GM19193 (cell line): ENCODE measurements around the gene DGKB.

ENCODE experiments used
- POLR2A ChIP-seq: IDR thresholded peaks from 4 replicates; pipeline ENCODE4 v1.6.1; 2011; ENCODE audit not compliant: insufficient read depth, insufficient read length; ENCODE audit errors: extremely low read depth

DGKB gene

GRCh38 chr7:14842523-14842922 lies 60.0 kb downstream of the DGKB start:
- TF ChIP-seq POLR2A: no peak

GRCh38 chr7:14841869-14842268 lies 60.7 kb downstream of the DGKB start:
- no peak for TF ChIP-seq POLR2A

- TF ChIP-seq POLR2A: no peak
These were observed 61.5 kb downstream of the DGKB start for GRCh38 chr7:14841086-14841485.

GRCh38 chr7:14839307-14839706 lies 63.2 kb downstream of the DGKB start:
- TF ChIP-seq POLR2A: no peak

- TF ChIP-seq POLR2A: no peak
These were observed 65.3 kb downstream of the DGKB start for GRCh38 chr7:14837216-14837615.

- TF ChIP-seq POLR2A: no peak
These were observed 65.9 kb downstream of the DGKB start for GRCh38 chr7:14836571-14837189.

GRCh38 chr7:14836006-14836405 lies 66.5 kb downstream of the DGKB start:
- no peak for TF ChIP-seq POLR2A

- no peak for TF ChIP-seq POLR2A
These were observed 67.2 kb downstream of the DGKB start for GRCh38 chr7:14835384-14835783.

- TF ChIP-seq POLR2A: no peak
These were observed 67.7 kb downstream of the DGKB start for GRCh38 chr7:14834883-14835282.

GRCh38 chr7:14834456-14834855 lies 68.1 kb downstream of the DGKB start:
- TF ChIP-seq POLR2A: no peak

- no peak for TF ChIP-seq POLR2A
These were observed 68.8 kb downstream of the DGKB start for GRCh38 chr7:14833707-14834106.

- TF ChIP-seq POLR2A: no peak
These were observed 74.5 kb downstream of the DGKB start for GRCh38 chr7:14828053-14828452.

- TF ChIP-seq POLR2A: no peak
These were observed 76.1 kb downstream of the DGKB start for GRCh38 chr7:14826426-14826825.

- TF ChIP-seq POLR2A: no peak
These were observed 76.6 kb downstream of the DGKB start for GRCh38 chr7:14825912-14826311.

- no peak for TF ChIP-seq POLR2A
These were observed 80.1 kb downstream of the DGKB start for GRCh38 chr7:14822481-14822854.

- no peak for TF ChIP-seq POLR2A
These were observed 80.6 kb downstream of the DGKB start for GRCh38 chr7:14821757-14822480.

GRCh38 chr7:14818871-14819270 lies 83.7 kb downstream of the DGKB start:
- no peak for TF ChIP-seq POLR2A

- TF ChIP-seq POLR2A: no peak
These were observed 84.5 kb downstream of the DGKB start for GRCh38 chr7:14817829-14818614.
